ENCODE results near the gene FGFRL1. TPM values are rescaled to one million over a fixed set of nuclear protein-coding genes. Genes with fewer than 3 reads are reported as not detected.
"Not testable (repeated sequence)": the region's sequence is repeated elsewhere in the genome, so short reads cannot be mapped to it uniquely, and the experiment has no call there.

FGFRL1 gene
- total RNA-seq, 1 donor from 2014 or later = 58.8 TPM

- no peak for TF ChIP-seq CTCF (conservative IDR thresholded peaks at IDR 0.05)
- H3K27me3 Mint-ChIP-seq (ENCODE audit: low read depth) = peaks cover 52% of the 10 kb centered on the region
- no peak overlapping the region for H3K27ac Mint-ChIP-seq (ENCODE audit: unreplicated experiment)
- DNase-seq (ENCODE audit: low read depth, low spot score) = no peak
- no peaks in the 10 kb centered on the region for H3K36me3 Mint-ChIP-seq (ENCODE audit: low read depth)
- H3K4me1 Mint-ChIP-seq = peaks cover 4% of the 10 kb centered on the region
- no peaks in the 10 kb centered on the region for H3K9me3 Mint-ChIP-seq
- no peak overlapping the region for H3K4me3 Mint-ChIP-seq
These were observed 40.0 kb downstream of the FGFRL1 start for GRCh38 chr4:1051472-1051871.

- Mint-ChIP-seq H3K4me3 (no peak overlapping the region), H3K36me3 (ENCODE audit: low read depth) (no peaks in the 10 kb centered on the region), H3K9me3 (no peaks in the 10 kb centered on the region), H3K4me1 (peaks cover 4% of the 10 kb centered on the region), H3K27me3 (ENCODE audit: low read depth) (peaks cover 58% of the 10 kb centered on the region), H3K27ac (ENCODE audit: unreplicated experiment) (no peak overlapping the region)
- TF ChIP-seq CTCF (conservative IDR thresholded peaks at IDR 0.05) = no peak
- DNase-seq (ENCODE audit: low read depth, low spot score) = no peak
These were observed 40.8 kb downstream of the FGFRL1 start for GRCh38 chr4:1052231-1052671.

GRCh38 chr4:1053080-1053661 lies 41.7 kb downstream of the FGFRL1 start:
- no peaks in the 10 kb centered on the region for H3K9me3 Mint-ChIP-seq
- no peaks in the 10 kb centered on the region for H3K36me3 Mint-ChIP-seq (ENCODE audit: low read depth)
- no peak for TF ChIP-seq CTCF (conservative IDR thresholded peaks at IDR 0.05)
- peaks cover 60% of the 10 kb centered on the region for H3K27me3 Mint-ChIP-seq (ENCODE audit: low read depth)
- no peak overlapping the region for H3K27ac Mint-ChIP-seq (ENCODE audit: unreplicated experiment)
- H3K4me3 Mint-ChIP-seq = no peak overlapping the region
- H3K4me1 Mint-ChIP-seq = peaks cover 4% of the 10 kb centered on the region
- DNase-seq (ENCODE audit: low read depth, low spot score) = no peak

GRCh38 chr4:1053891-1054290 lies 42.5 kb downstream of the FGFRL1 start:
- H3K4me3 Mint-ChIP-seq; H3K9me3 Mint-ChIP-seq; H3K36me3 Mint-ChIP-seq (ENCODE audit: low read depth); H3K4me1 Mint-ChIP-seq; H3K27ac Mint-ChIP-seq (ENCODE audit: unreplicated experiment); DNase-seq (ENCODE audit: low read depth, low spot score): not testable (repeated sequence)
- H3K27me3 Mint-ChIP-seq (ENCODE audit: low read depth) = peaks cover 65% of the 10 kb centered on the region

- not testable (repeated sequence) for H3K36me3 Mint-ChIP-seq (ENCODE audit: low read depth); H3K4me3 Mint-ChIP-seq; H3K9me3 Mint-ChIP-seq
These were observed 43.3 kb downstream of the FGFRL1 start for GRCh38 chr4:1054696-1055242.

GRCh38 chr4:1055243-1055701 lies 43.8 kb downstream of the FGFRL1 start:
- H3K27ac Mint-ChIP-seq (ENCODE audit: unreplicated experiment); H3K9me3 Mint-ChIP-seq; DNase-seq (ENCODE audit: low read depth, low spot score); H3K4me1 Mint-ChIP-seq; H3K4me3 Mint-ChIP-seq; H3K36me3 Mint-ChIP-seq (ENCODE audit: low read depth): not testable (repeated sequence)
- peaks cover 65% of the 10 kb centered on the region for H3K27me3 Mint-ChIP-seq (ENCODE audit: low read depth)

More at GRCh38 chr4:1054696-1055242, 43.3 kb downstream of the FGFRL1 start:
- not testable (repeated sequence) for H3K27ac Mint-ChIP-seq (ENCODE audit: unreplicated experiment); DNase-seq (ENCODE audit: low read depth, low spot score); H3K4me1 Mint-ChIP-seq
- H3K27me3 Mint-ChIP-seq (ENCODE audit: low read depth) = peaks cover 65% of the 10 kb centered on the region

All from neural crest cell (in vitro differentiated cells).